OCI-LY7 (cell line): ENCODE measurements around the gene NAV2.

ENCODE experiments used
- CTCF ChIP-seq: fragments of 200-600 bp; sonication (generic); conservative IDR thresholded peaks from 2 replicates; pipeline ENCODE4 v1.5.1; 2014; ENCODE audit warnings: mild to moderate bottlenecking, antibody characterized with exemption, low read length, moderate library complexity, mixed read lengths
- EZH2phosphoT487 ChIP-seq: fragments of 200-600 bp; sonication (generic); IDR thresholded peaks from 2 replicates; pipeline ENCODE4 v1.6.1; 2018; ENCODE audit warnings: low read depth, borderline replicate concordance, mild to moderate bottlenecking, mixed run types, antibody characterized with exemption, low read length, moderate library complexity, mixed read lengths

- TF ChIP-seq CTCF (no peak), EZH2phosphoT487 (no peak)
These were observed 173.9 kb downstream of the NAV2 start for GRCh38 chr11:19886498-19886897.
